HepG2 (cell line): Measurements from ENCODE around the gene MAN2A1. TPM values are rescaled to one million over a fixed set of nuclear protein-coding genes. Genes with fewer than 3 reads are reported as not detected.

ENCODE experiments used
- ATAC-seq: fragments of 200-7000 bp; cut with Tn5 transposase; 3 replicates; pipeline ENCODE4 v1.9.1; 2020; ENCODE audit warnings: mild to moderate bottlenecking, moderate library complexity
- BruUV-seq: library from RNA; stranded (reverse); fragments of 400-500 nt; replicated peaks from 2 replicates; lab custom pipeline; 2021; lab: Mats Ljungman, UMichigan
- CTCF ChIA-PET: fragments of 300-600 bp; formaldehyde crosslinking; extraction: SDS; loops from one replicate; lab custom pipeline; 2021; ENCODE audit warnings: low total read pairs, inconsistent platforms, low intra/inter-chr PET ratio; lab: Yijun Ruan, JAX
- POLR2A ChIA-PET: fragments of 350-600 bp; sonication (Branson Sonifier 250); formaldehyde crosslinking; loops from one replicate; lab custom pipeline; 2020; ENCODE audit warnings: antibody characterized with exemption, inconsistent platforms; lab: Yijun Ruan, JAX
- DNase-seq: peaks from one replicate; pipeline ENCODE4 v3.0.0-alpha.2; 2015; ENCODE audit warnings: low spot score
- FAIRE-seq: peaks from 3 replicates; lab custom pipeline; 2011; peaks lifted over from hg19 to GRCh38; lab: Jason Lieb, UNC
- H2AFZ ChIP-seq: one replicate; pipeline ENCODE4 v1.6.1; 2011; ENCODE audit warnings: low read length, inconsistent platforms
- H3K27ac ChIP-seq: fragments of 300-600 bp; 3 replicates; pipeline ENCODE4 v1.8.0; 2011; ENCODE audit warnings: mixed run types, mild to moderate bottlenecking, mixed read lengths, low read length, inconsistent platforms; ENCODE audit not compliant: insufficient read depth; ENCODE audit errors: extremely low read length
- H3K27me3 ChIP-seq, 2 experiments: fragments of 200-600 bp in 1 of 2; 2 replicates in 1 of 2; 3 replicates in 1 of 2; pipeline versions ENCODE4 v1.6.0 to v1.8.0; 2011; ENCODE audit warnings: low read length in 2 of 2, mild to moderate bottlenecking in 2 of 2, moderate library complexity in 2 of 2, inconsistent platforms in 1 of 2; ENCODE audit not compliant: insufficient read depth in 2 of 2, control insufficient read depth in 1 of 2
- H3K36me3 ChIP-seq, 2 experiments: fragments of 200-600 bp in 1 of 2; replicated peaks in 1 of 2; 2 replicates in 1 of 2; 3 replicates in 1 of 2; pipeline versions ENCODE4 v1.5.1 to v1.8.0; 2011; ENCODE audit warnings: low read length in 2 of 2, inconsistent platforms in 1 of 2; ENCODE audit not compliant: insufficient read depth in 2 of 2, control insufficient read depth in 1 of 2
- H3K4me1 ChIP-seq: 2 replicates; pipeline ENCODE4 v1.5.1; 2012; ENCODE audit warnings: low read length, inconsistent platforms; ENCODE audit not compliant: insufficient read depth
- H3K4me2 ChIP-seq: 2 replicates; pipeline ENCODE4 v1.6.0; 2011; ENCODE audit warnings: low read depth, low read length, inconsistent platforms
- H3K4me3 ChIP-seq, 3 experiments: fragments of 200-600 bp in 1 of 3; sonication (generic), shearing (Covaris generic) in 1 of 3; replicated peaks in 1 of 3; 2 replicates each; pipeline ENCODE4 v1.5.1; 2011 to 2016; ENCODE audit warnings: low read length in 3 of 3, inconsistent platforms in 2 of 3, low read depth in 2 of 3, mild to moderate bottlenecking in 2 of 3, control low read depth in 1 of 3, mixed read lengths in 1 of 3; ENCODE audit not compliant: insufficient read depth in 1 of 3
- H3K79me2 ChIP-seq: one replicate; pipeline ENCODE4 v1.6.1; 2011; ENCODE audit warnings: low read length, inconsistent platforms; ENCODE audit not compliant: insufficient read depth
- H3K9ac ChIP-seq: 2 replicates; pipeline ENCODE4 v1.6.0; 2011; ENCODE audit warnings: mild to moderate bottlenecking, low read depth, low read length, inconsistent platforms; ENCODE audit not compliant: insufficient read depth
- H3K9me3 ChIP-seq: 2 replicates; pipeline ENCODE4 v1.5.1; 2012; ENCODE audit warnings: mild to moderate bottlenecking, low read length
- H4K20me1 ChIP-seq: 2 replicates; pipeline ENCODE4 v1.6.0; 2011; ENCODE audit warnings: inconsistent platforms, mild to moderate bottlenecking, low read length, moderate library complexity; ENCODE audit not compliant: insufficient read depth
- ARID2 ChIP-seq: sonication (generic); formaldehyde crosslinking; IDR thresholded peaks from 2 replicates; pipeline ENCODE4 v1.8.1; 2022; ENCODE audit warnings: mild to moderate bottlenecking, missing genetic modification reagents, borderline replicate concordance
- GABPA ChIP-seq, 2 experiments: IDR thresholded peaks; 2 replicates each; pipeline ENCODE4 v1.6.1; 2011 to 2016; ENCODE audit warnings: low read depth in 2 of 2, low read length in 1 of 2, missing biosample characterization in 1 of 2, missing genetic modification characterization in 1 of 2
- KDM3A ChIP-seq: IDR thresholded peaks from 2 replicates; pipeline ENCODE4 v1.6.1; 2018; ENCODE audit warnings: low read depth, missing compliant biosample characterization
- KDM4B ChIP-seq: sonication (generic); formaldehyde crosslinking; IDR thresholded peaks from 2 replicates; pipeline ENCODE4 v1.4.0; 2020; ENCODE audit warnings: missing genetic modification reagents
- MYNN ChIP-seq: sonication (generic); formaldehyde crosslinking; IDR thresholded peaks from 2 replicates; pipeline ENCODE4 v1.4.0; 2020; ENCODE audit warnings: mild to moderate bottlenecking, low read depth, missing genetic modification reagents
- NONO ChIP-seq, 2 experiments: fragments of 450-650 bp in 1 of 2; sonication (generic) in 1 of 2; formaldehyde crosslinking in 1 of 2; IDR thresholded peaks in 1 of 2; conservative IDR thresholded peaks in 1 of 2; 2 replicates each; pipeline versions ENCODE4 v1.6.1 to v1.8.0; 2017 to 2022; ENCODE audit warnings: mild to moderate bottlenecking in 1 of 2, missing genetic modification reagents in 1 of 2, moderate library complexity in 1 of 2
- PCBP1 ChIP-seq: fragments of 200-400 bp; formaldehyde crosslinking; IDR thresholded peaks from 2 replicates; pipeline ENCODE4 v1.6.1; 2017; ENCODE audit warnings: mild to moderate bottlenecking, low read depth, low read length, borderline replicate concordance
- SMAD3 ChIP-seq: sonication (generic); formaldehyde crosslinking; IDR thresholded peaks from 2 replicates; pipeline ENCODE4 v1.4.0; 2020; ENCODE audit warnings: missing genetic modification reagents
- SSRP1 ChIP-seq: IDR thresholded peaks from 2 replicates; pipeline ENCODE4 v1.6.1; 2016; ENCODE audit warnings: control low read depth
- STAG1 ChIP-seq: sonication (generic); formaldehyde crosslinking; IDR thresholded peaks from 2 replicates; pipeline ENCODE4 v1.4.0; 2020; ENCODE audit warnings: missing genetic modification reagents
- STAT5B ChIP-seq: sonication (generic); formaldehyde crosslinking; IDR thresholded peaks from 2 replicates; pipeline ENCODE4 v1.4.0; 2020; ENCODE audit warnings: missing genetic modification reagents
- TMF1 ChIP-seq: sonication (generic); formaldehyde crosslinking; IDR thresholded peaks from 2 replicates; pipeline ENCODE4 v1.8.1; 2022; ENCODE audit warnings: low read depth, missing genetic modification reagents
- ZNF264 ChIP-seq: sonication (generic); formaldehyde crosslinking; IDR thresholded peaks from 2 replicates; pipeline ENCODE4 v1.4.0; 2020; ENCODE audit warnings: missing genetic modification reagents
- ZNF790 ChIP-seq: sonication (generic); formaldehyde crosslinking; IDR thresholded peaks from 2 replicates; pipeline ENCODE4 v1.8.0; 2022; ENCODE audit warnings: missing genetic modification reagents, mild to moderate bottlenecking, borderline replicate concordance
- ZNF841 ChIP-seq: sonication (generic); formaldehyde crosslinking; IDR thresholded peaks from 2 replicates; pipeline ENCODE4 v1.8.1; 2023; ENCODE audit warnings: missing genetic modification reagents, borderline replicate concordance
- ZNF883 ChIP-seq: sonication (generic); formaldehyde crosslinking; IDR thresholded peaks from 2 replicates; pipeline ENCODE4 v1.5.1; 2020; ENCODE audit warnings: mild to moderate bottlenecking, missing genetic modification reagents; ENCODE audit errors: not compliant biosample characterization
- WGBS: methylation state at CpG from one replicate; pipeline ENCODE4 v1.1.6; 2017; ENCODE audit warnings: low lambda C conversion rate; 5-methylcytosine and 5-hydroxymethylcytosine counted together
- in situ Hi-C: cut with HindIII; loops from 2 replicates; pipeline ENCODE4 v1.10.0; 2017; ENCODE audit warnings: low pct_unique_long_range_greater_than_20kb; ENCODE audit not compliant: extremely low pct_ligation_motif_present
- intact Hi-C: fragments of 100-400 bp; cut with micrococcal nuclease; formaldehyde crosslinking; loops from one replicate; pipeline ENCODE4 v1.10.0; 2022; ENCODE audit not compliant: unreplicated experiment
- polyA plus RNA-seq, 8 experiments: library from polyadenylated mRNA; depleted of rRNA in 3 of 8; stranded (reverse) in 7 of 8; unstranded in 1 of 8; fragments of >200 nt; fragmentation: Illumina TruSeq in 4 of 8; extraction: Trizol in 4 of 8; gene quantifications; 2 replicates each; pipeline versions ENCODE4 v1.2.1 to v1.2.3, GENCODE V29; 2011 to 2016; ENCODE audit warnings: low read depth in 4 of 8, missing spikeins in 1 of 8, mixed read lengths in 1 of 8; ENCODE audit not compliant: insufficient read depth in 1 of 8
- total RNA-seq, 5 experiments: library from RNA; depleted of rRNA; stranded (reverse); fragments of >200 nt; fragmentation: Illumina TruSeq; extraction: Trizol; gene quantifications; 2 replicates each; pipeline ENCODE4 v1.2.3, GENCODE V29; 2016; ENCODE audit warnings: low read depth in 1 of 5

Gene MAN2A1
- total and polyA plus RNA-seq, 2 of the 13 experiments (the other 11 are each of a cell fraction or from before 2014, with no cell fraction given) = 56.2 to 80.5 TPM

DNA sequence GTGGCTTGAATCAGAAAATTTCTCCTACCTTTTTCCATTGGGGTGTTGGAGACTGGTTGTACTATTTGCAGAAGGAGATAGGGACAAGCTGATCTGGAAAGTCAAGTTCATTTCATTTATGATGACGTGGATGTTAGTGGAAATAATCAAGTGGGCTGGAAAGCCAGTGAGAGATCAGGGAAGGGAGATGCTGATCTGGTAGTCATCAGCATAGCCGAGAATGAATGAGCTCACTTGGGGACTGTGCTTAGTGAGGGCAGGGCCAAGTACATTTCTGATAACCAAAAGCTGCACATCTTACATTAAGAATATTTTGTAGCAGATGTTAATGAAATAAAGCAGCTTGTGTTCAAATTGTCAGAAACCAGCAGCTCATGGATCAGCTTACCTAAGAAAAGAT, 12.1 kb downstream of the MAN2A1 start:
- BruUV-seq = no TSS peak
- FAIRE-seq = no peak
- Histone ChIP-seq H3K36me3 (peaks cover 0 to 5% of the 10 kb centered on the region in 2 experiments; a peak in 2 of 5 replicates), H3K9ac (no peak overlapping the region), H3K4me2 (no peak overlapping the region), H3K4me1 (peaks cover 32% of the 10 kb centered on the region), H3K27me3 (no peaks in the 10 kb centered on the region), H4K20me1 (peaks cover 39% of the 10 kb centered on the region), H3K79me2 (peaks cover 100% of the 10 kb centered on the region), H3K4me3 (no peak overlapping the region), H3K27ac (no peak overlapping the region), H3K9me3 (no peaks in the 10 kb centered on the region), H2AFZ (no peak overlapping the region)
- TF ChIP-seq KDM3A = no peak
- no peak for TF ChIP-seq TMF1
- DNase-seq = no peak
- in situ Hi-C loops (no loop called here), intact Hi-C loops (no loop called here)
- 98% methylated on average over 2 of the region's 2 CpGs for WGBS
- CTCF ChIA-PET = no interaction called here
- ATAC-seq = no peak
- POLR2A ChIA-PET = no interaction called here

DNA sequence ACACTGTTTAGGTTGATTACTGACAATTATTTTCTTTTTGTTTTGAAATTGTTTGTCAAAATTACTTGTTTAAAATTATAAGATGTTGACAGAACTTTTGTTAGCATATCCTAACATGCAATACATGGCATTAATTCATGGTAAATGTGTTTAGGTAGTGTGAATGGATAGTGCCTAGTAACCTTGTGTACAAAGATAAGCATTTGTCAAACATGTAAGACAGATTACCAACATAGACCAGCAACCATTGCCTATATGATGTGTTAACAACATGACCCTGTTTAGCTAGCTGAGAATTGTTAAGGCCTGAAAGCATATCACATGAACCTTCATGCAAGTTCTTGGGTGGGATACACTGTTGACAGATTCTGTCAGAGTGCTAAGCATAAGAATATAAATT, 13.4 kb downstream of the MAN2A1 start:
- Histone ChIP-seq H3K79me2 (peaks cover 100% of the 10 kb centered on the region), H4K20me1 (peaks cover 44% of the 10 kb centered on the region), H3K9me3 (no peaks in the 10 kb centered on the region), H3K9ac (no peak overlapping the region), H3K4me3 (no peak overlapping the region), H3K27ac (no peak overlapping the region), H3K27me3 (no peaks in the 10 kb centered on the region), H2AFZ (no peak overlapping the region), H3K4me2 (no peak overlapping the region), H3K4me1 (peaks cover 43% of the 10 kb centered on the region), H3K36me3 (peaks cover 0 to 5% of the 10 kb centered on the region in 2 experiments; a peak in 2 of 5 replicates)
- ChIA-PET POLR2A (no interaction called here), CTCF (no interaction called here)
- intact Hi-C loops = no loop called here
- in situ Hi-C loops = no loop called here
- DNase-seq (no peak), ATAC-seq (no peak), FAIRE-seq (no peak)
- no TSS peak for BruUV-seq
- TF ChIP-seq KDM4B (CRISPR knock-in tag) (no peak), ZNF264 (CRISPR knock-in tag) (no peak), STAT5B (no peak), NONO (IDR thresholded peaks at IDR 0.05) (no peak), NONO (CRISPR knock-in tag; conservative IDR thresholded peaks at IDR 0.05) (no peak), ZNF841 (no peak), GABPA (IDR thresholded peaks at IDR 0.05; ENCODE audit: low read depth, low read length) (no peak), GABPA (CRISPR knock-in tag; IDR thresholded peaks at IDR 0.05; ENCODE audit: low read depth) (no peak), PCBP1 (no peak), ZNF790 (CRISPR knock-in tag) (no peak), SMAD3 (CRISPR knock-in tag) (no peak), ZNF883 (CRISPR knock-in tag) (no peak), ARID2 (no peak), MYNN (CRISPR knock-in tag) (no peak), SSRP1 (CRISPR knock-in tag) (no peak), STAG1 (no peak)
